ENCODE results near the gene TIMM22. TPM values are rescaled to one million over a fixed set of nuclear protein-coding genes. Genes with fewer than 3 reads are reported as not detected.

Gene TIMM22
- total RNA-seq, 1 experiment from 2014 or later = 11.6 TPM

DNA sequence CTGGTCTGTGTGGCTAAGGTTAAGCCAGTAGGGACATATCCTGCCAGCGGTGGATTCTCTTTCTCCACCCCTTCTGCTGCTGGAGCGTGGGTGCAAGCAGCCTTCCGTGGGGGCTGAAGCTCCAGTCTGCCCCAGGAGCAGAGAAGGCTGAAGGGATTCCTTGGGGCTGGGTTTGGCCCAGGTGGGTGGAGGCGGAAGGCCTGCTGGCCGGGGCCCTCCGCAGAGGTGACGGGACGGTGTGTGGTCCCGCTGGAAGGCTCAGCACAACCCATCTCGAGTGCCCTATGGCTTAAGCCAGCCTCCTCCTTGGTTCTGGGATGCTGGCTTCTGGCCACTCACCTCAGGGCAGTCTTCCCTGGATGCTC, 13.1 kb downstream of the TIMM22 start:
- peaks cover 7% of the 10 kb centered on the region for H4K20me1 ChIP-seq (ENCODE audit: insufficient read depth)
- H3K4me2 ChIP-seq = no peak overlapping the region
- no peak for TF ChIP-seq EZH2 (IDR thresholded peaks at IDR 0.05; ENCODE audit: low read depth)
- TF ChIP-seq, protein P1, sequence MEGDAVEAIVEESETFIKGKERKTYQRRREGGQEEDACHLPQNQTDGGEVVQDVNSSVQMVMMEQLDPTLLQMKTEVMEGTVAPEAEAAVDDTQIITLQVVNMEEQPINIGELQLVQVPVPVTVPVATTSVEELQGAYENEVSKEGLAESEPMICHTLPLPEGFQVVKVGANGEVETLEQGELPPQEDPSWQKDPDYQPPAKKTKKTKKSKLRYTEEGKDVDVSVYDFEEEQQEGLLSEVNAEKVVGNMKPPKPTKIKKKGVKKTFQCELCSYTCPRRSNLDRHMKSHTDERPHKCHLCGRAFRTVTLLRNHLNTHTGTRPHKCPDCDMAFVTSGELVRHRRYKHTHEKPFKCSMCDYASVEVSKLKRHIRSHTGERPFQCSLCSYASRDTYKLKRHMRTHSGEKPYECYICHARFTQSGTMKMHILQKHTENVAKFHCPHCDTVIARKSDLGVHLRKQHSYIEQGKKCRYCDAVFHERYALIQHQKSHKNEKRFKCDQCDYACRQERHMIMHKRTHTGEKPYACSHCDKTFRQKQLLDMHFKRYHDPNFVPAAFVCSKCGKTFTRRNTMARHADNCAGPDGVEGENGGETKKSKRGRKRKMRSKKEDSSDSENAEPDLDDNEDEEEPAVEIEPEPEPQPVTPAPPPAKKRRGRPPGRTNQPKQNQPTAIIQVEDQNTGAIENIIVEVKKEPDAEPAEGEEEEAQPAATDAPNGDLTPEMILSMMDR (conservative IDR thresholded peaks at IDR 0.05) = no peak
- no TSS peak for BruUV-seq (replicated peaks)
- H3K27ac ChIP-seq = no peak overlapping the region
- H3K4me1 ChIP-seq (replicated peaks; ENCODE audit: insufficient read depth) = no peaks in the 10 kb centered on the region
- H3K36me3 ChIP-seq (ENCODE audit: low read depth) = no peaks in the 10 kb centered on the region
- H3K79me2 ChIP-seq (ENCODE audit: low read depth) = no peaks in the 10 kb centered on the region
- H3K4me3 ChIP-seq = no peak overlapping the region
- ChIA-PET POLR2A (ENCODE audit: unreplicated experiment) (no interaction called here), CTCF (no interaction called here)
- H3K9me2 ChIP-seq (ENCODE audit: insufficient read depth) = no peaks in the 10 kb centered on the region
- H3K27me3 ChIP-seq (ENCODE audit: insufficient read depth, low read depth) = no peaks in the 10 kb centered on the region
- H3F3A ChIP-seq (ENCODE audit: insufficient read depth, low read depth) = peaks cover 4% of the 10 kb centered on the region; the same call in 1 of the 2 replicates
- intact Hi-C loops (cut with micrococcal nuclease; ENCODE audit: unreplicated experiment) = no loop called here
- DNase-seq = no peak
- no peaks in the 10 kb centered on the region for H3K9me3 ChIP-seq (ENCODE audit: insufficient read depth, low read depth)
- H2AFZ ChIP-seq = no peak overlapping the region

DNA sequence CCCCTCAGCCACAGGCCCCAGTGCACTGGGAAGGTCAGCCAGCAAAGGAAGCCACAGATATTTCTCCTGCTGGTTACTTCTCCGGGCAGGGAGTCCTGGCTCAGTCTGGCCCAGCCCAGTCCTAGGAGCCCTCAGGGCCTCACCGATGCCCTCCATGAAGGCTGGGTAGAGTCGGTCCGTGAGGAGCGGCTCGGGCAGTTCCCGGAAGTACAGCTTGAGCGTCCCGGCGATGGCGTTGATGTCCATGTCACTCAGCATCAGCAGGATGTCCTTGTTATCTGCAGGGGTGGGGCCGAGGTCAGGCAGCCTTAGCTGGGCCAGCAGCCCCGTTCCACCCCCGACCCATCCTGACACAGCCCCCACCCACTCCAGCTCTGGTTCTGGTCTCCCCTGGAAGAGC, 13.7 kb downstream of the TIMM22 start:
- Histone ChIP-seq H3K27me3 (ENCODE audit: insufficient read depth, low read depth) (no peaks in the 10 kb centered on the region), H3K4me1 (replicated peaks; ENCODE audit: insufficient read depth) (no peaks in the 10 kb centered on the region), H3K27ac (no peak overlapping the region), H3F3A (ENCODE audit: insufficient read depth, low read depth) (peaks cover 3% of the 10 kb centered on the region; the same call in 1 of the 2 replicates), H3K79me2 (ENCODE audit: low read depth) (no peaks in the 10 kb centered on the region), H2AFZ (no peak overlapping the region), H3K9me2 (ENCODE audit: insufficient read depth) (no peaks in the 10 kb centered on the region), H3K9me3 (ENCODE audit: insufficient read depth, low read depth) (no peaks in the 10 kb centered on the region), H3K4me3 (no peak overlapping the region), H4K20me1 (ENCODE audit: insufficient read depth) (peaks cover 3% of the 10 kb centered on the region), H3K4me2 (no peak overlapping the region), H3K36me3 (ENCODE audit: low read depth) (no peaks in the 10 kb centered on the region)
- BruUV-seq (replicated peaks) = no TSS peak
- POLR2A ChIA-PET (ENCODE audit: unreplicated experiment) = no interaction called here
- TF ChIP-seq, protein P1 (conservative IDR thresholded peaks at IDR 0.05) = no peak
- TF ChIP-seq EZH2 (IDR thresholded peaks at IDR 0.05; ENCODE audit: low read depth) = no peak
- CTCF ChIA-PET = no interaction called here
- intact Hi-C loops (cut with micrococcal nuclease; ENCODE audit: unreplicated experiment) = no loop called here
- DNase-seq = no peak

DNA sequence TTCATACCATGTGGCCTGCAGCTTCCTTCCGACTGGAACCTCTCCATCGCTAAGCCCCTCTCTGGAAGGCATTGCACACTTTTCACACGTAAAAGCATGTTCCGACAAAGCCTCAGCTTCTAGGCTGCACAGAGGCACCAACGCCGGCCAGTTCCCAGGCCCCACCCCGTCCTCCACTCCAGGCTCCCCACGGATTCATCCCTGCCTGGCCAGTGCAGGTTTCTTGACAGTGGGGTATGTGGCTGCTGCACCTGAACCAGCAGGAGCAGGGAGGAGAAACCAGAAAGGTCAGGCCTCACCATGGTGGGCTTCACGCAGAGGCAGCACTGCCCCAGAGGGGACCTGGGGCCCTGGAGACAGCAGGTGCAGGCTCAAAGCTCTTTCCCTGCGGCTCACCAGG, 14.2 kb downstream of the TIMM22 start:
- Histone ChIP-seq H3K9me3 (ENCODE audit: insufficient read depth, low read depth) (no peaks in the 10 kb centered on the region), H2AFZ (no peak overlapping the region), H3K4me1 (replicated peaks; ENCODE audit: insufficient read depth) (no peaks in the 10 kb centered on the region), H3K27ac (no peak overlapping the region), H3K4me3 (no peak overlapping the region), H3F3A (ENCODE audit: insufficient read depth, low read depth) (peaks cover 3% of the 10 kb centered on the region; the same call in 1 of the 2 replicates), H3K79me2 (ENCODE audit: low read depth) (no peaks in the 10 kb centered on the region), H3K9me2 (ENCODE audit: insufficient read depth) (no peaks in the 10 kb centered on the region), H4K20me1 (ENCODE audit: insufficient read depth) (peaks cover 3% of the 10 kb centered on the region), H3K4me2 (no peak overlapping the region), H3K36me3 (ENCODE audit: low read depth) (no peaks in the 10 kb centered on the region), H3K27me3 (ENCODE audit: insufficient read depth, low read depth) (no peaks in the 10 kb centered on the region)
- CTCF ChIA-PET = no interaction called here
- POLR2A ChIA-PET (ENCODE audit: unreplicated experiment) = no interaction called here
- BruUV-seq (replicated peaks) = no TSS peak
- no peak for DNase-seq
- TF ChIP-seq, protein P1 (conservative IDR thresholded peaks at IDR 0.05) = no peak
- no peak for TF ChIP-seq EZH2 (IDR thresholded peaks at IDR 0.05; ENCODE audit: low read depth)
- intact Hi-C loops (cut with micrococcal nuclease; ENCODE audit: unreplicated experiment) = no loop called here

All from PC-9 (cell line).